ENCODE results near the gene ADIPOR2. TPM values are rescaled to one million over a fixed set of nuclear protein-coding genes. Genes with fewer than 3 reads are reported as not detected.
A peak's percentile ranks its signal among the peaks of the same experiment; 100 is the strongest.
"Not testable (repeated sequence)": the region's sequence is repeated elsewhere in the genome, so short reads cannot be mapped to it uniquely, and the experiment has no call there.

Gene ADIPOR2
- total RNA-seq, 1 donor from 2014 or later: 50.5 TPM

- ATAC-seq: no peak
Observed at GRCh38 chr12:1815814-1816729, 125.2 kb downstream of the ADIPOR2 start.

- no peak for ATAC-seq
Observed at GRCh38 chr12:1816730-1817348, 126.0 kb downstream of the ADIPOR2 start.

GRCh38 chr12:1817928-1818327 lies 127.1 kb downstream of the ADIPOR2 start:
- ATAC-seq: not testable (repeated sequence)

- ATAC-seq: no peak
Observed at GRCh38 chr12:1819050-1819449, 128.2 kb downstream of the ADIPOR2 start.

GRCh38 chr12:1819571-1819970 lies 128.7 kb downstream of the ADIPOR2 start:
- ATAC-seq: no peak

- ATAC-seq: no peak
Observed at GRCh38 chr12:1820191-1820895, 129.5 kb downstream of the ADIPOR2 start, which contains the start of gene LRTM2. LRTM2 (plus strand) TSS chr12:1820565; CDS start chr12:1828149, 7,584 bp downstream.

- no peak for ATAC-seq
Observed at GRCh38 chr12:1820896-1821291, 130.0 kb downstream of the ADIPOR2 start.

- no peak for ATAC-seq
Observed at GRCh38 chr12:1821805-1822204, 130.9 kb downstream of the ADIPOR2 start.

- no peak for ATAC-seq
Observed at GRCh38 chr12:1822699-1823098, 131.8 kb downstream of the ADIPOR2 start.

- no peak for ATAC-seq
Observed at GRCh38 chr12:1823237-1823636, 132.4 kb downstream of the ADIPOR2 start.

- ATAC-seq: no peak
Observed at GRCh38 chr12:1825382-1826102, 134.7 kb downstream of the ADIPOR2 start.

GRCh38 chr12:1826401-1826800 lies 135.5 kb downstream of the ADIPOR2 start:
- no peak for ATAC-seq

- ATAC-seq: no peak
Observed at GRCh38 chr12:1826867-1827705, 136.2 kb downstream of the ADIPOR2 start.

GRCh38 chr12:1827826-1828805 lies 137.2 kb downstream of the ADIPOR2 start:
- no peak for ATAC-seq

- ATAC-seq: no peak
Observed at GRCh38 chr12:1828856-1829255, 138.0 kb downstream of the ADIPOR2 start.

GRCh38 chr12:1829306-1829900 lies 138.5 kb downstream of the ADIPOR2 start:
- no peak for ATAC-seq

GRCh38 chr12:1830401-1830845 lies 139.6 kb downstream of the ADIPOR2 start:
- ATAC-seq: no peak

- ATAC-seq: peak; percentile 83
Observed at GRCh38 chr12:1830981-1831963, 140.4 kb downstream of the ADIPOR2 start.

Measured in esophagus mucosa (tissue), 1 donor.